ENCODE results near the gene LRP8.

LRP8 gene

DNA sequence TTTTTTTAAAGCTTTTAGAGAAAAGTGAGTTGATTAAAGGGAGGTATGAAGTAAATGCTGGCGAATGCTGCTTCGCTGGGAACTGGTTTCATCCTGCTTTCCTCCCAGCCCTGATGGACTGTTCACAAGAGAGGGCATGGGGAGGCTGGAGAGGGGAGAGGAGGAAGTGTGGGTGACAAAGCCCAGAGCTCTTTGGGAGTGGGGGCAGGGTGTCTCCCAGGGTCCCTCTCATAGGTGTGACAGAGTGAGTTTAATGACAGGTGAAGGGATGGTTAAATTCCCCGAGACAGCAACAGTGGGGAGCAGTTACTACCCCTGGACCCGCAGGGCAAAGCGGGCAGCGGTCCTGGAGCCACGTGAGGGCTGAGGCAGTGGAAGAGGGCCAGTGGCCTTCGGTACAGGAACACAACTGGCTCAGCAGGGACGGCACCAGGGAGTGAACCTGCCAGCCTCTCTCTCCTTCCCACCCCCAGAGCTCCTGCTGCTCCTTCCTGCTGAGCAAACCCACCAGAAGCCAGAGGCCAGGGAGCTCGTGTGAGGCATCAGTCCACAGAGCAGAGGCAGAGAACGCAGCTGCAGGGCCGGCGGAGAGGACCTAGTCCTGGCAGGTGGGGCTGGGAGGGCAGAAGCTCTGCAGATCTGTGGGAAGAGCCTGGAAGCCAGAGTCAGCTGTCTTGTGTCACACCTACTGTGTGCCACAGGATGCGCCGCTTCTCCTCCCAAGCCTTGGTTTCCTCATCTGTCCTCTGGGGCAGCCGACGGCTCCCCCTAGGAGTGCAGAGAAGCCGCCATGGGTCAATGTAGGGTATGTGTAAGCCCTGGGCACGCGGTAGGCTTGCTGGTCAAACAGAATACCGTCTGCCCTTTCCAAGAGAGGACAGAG is 20.9 kb upstream of the LRP8 start:
- Histone ChIP-seq H3K14ac (ENCODE audit: low read length) (peak overlapping the region; percentile 25), H3K27me3 (ENCODE audit: control insufficient read depth in 3 of 3, insufficient read depth in 3 of 3, low read depth in 1 of 3, low read length in 3 of 3) (peaks cover 0 to 14% (median 0%) of the 10 kb centered on the region in 3 experiments), H3K79me1 (ENCODE audit: low read depth, low read length) (no peaks in the 10 kb centered on the region), H2BK5ac (ENCODE audit: low read length) (no peak overlapping the region), H4K91ac (ENCODE audit: low read depth, low read length, poor library complexity) (no peak overlapping the region), H3K18ac (ENCODE audit: low read length) (peak overlapping the region; percentile 54), H4K8ac (ENCODE audit: low read depth, low read length) (no peak overlapping the region), H3K4me1 (ENCODE audit: control insufficient read depth in 2 of 2, insufficient read depth in 1 of 2, low read depth in 1 of 2, low read length in 2 of 2) (peaks cover 2 to 8% of the 10 kb centered on the region in 2 donors), H3K23ac (ENCODE audit: low read depth, low read length, poor library complexity) (no peak overlapping the region), H3K36me3 (replicated peaks in 1 of 2; ENCODE audit: control insufficient read depth in 2 of 2, insufficient read depth in 2 of 2, low read length in 2 of 2) (no peaks in the 10 kb centered on the region), H3K4me3 (ENCODE audit: low read length in 2 of 2) (peak overlapping the region in 1 of 2 donors; percentile 48), H3K4ac (ENCODE audit: low read length) (no peak overlapping the region), H2BK15ac (ENCODE audit: low read length) (peak overlapping the region; percentile 51), H3K9me3 (replicated peaks in 1 of 2; ENCODE audit: control insufficient read depth in 2 of 2, insufficient read depth in 1 of 2, low read depth in 1 of 2, low read length in 2 of 2) (no peaks in the 10 kb centered on the region), H3K27ac (replicated peaks; ENCODE audit: low read length) (no peak overlapping the region), H3K9ac (ENCODE audit: low read depth, low read length, poor library complexity) (no peak overlapping the region), H2AK5ac (ENCODE audit: low read depth, low read length) (peak overlapping the region; percentile 20), H2AFZ (ENCODE audit: low read length) (peak overlapping the region; percentile 81), H3K4me2 (ENCODE audit: insufficient read depth, low read length, poor library complexity, severe bottlenecking) (no peak overlapping the region), H2BK120ac (ENCODE audit: low read depth, low read length) (no peak overlapping the region), H2BK12ac (ENCODE audit: low read length) (no peak overlapping the region)
- WGBS, 2 donors (ENCODE audit: extremely low coverage in 2 of 2, insufficient read length in 2 of 2, insufficient replicate concordance in 1 of 2) = no CpG with 5 or more reads among the region's 21 CpGs
- DNase-seq (ENCODE audit: low spot score) = no peak

DNA sequence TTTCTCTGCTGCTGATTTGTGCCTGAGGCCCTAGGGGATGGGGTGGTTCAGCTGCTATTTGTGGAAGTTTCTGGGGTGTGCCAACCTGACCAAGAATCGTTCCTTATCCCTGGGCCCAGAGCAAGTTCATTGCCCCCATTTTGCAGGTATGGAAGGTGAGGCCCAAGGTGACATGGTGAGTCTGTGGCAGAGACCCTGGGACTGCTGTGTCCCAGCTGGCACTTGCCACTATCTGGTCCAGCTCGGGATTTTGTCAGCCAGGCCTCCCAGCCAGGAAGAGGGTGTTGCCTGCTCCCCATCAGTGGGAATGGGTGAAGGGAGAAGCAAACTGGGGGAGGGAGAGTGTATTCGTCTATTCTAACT is 18.9 kb upstream of the LRP8 start:
- Histone ChIP-seq H3K4ac (ENCODE audit: low read length) (no peak overlapping the region), H3K9me3 (replicated peaks in 1 of 2; ENCODE audit: control insufficient read depth in 2 of 2, insufficient read depth in 1 of 2, low read depth in 1 of 2, low read length in 2 of 2) (no peaks in the 10 kb centered on the region), H2BK5ac (ENCODE audit: low read length) (no peak overlapping the region), H3K36me3 (replicated peaks in 1 of 2; ENCODE audit: control insufficient read depth in 2 of 2, insufficient read depth in 2 of 2, low read length in 2 of 2) (no peaks in the 10 kb centered on the region), H3K4me2 (ENCODE audit: insufficient read depth, low read length, poor library complexity, severe bottlenecking) (no peak overlapping the region), H3K27me3 (ENCODE audit: control insufficient read depth in 3 of 3, insufficient read depth in 3 of 3, low read depth in 1 of 3, low read length in 3 of 3) (peaks cover 0 to 17% (median 0%) of the 10 kb centered on the region in 3 experiments), H3K14ac (ENCODE audit: low read length) (no peak overlapping the region), H3K27ac (replicated peaks; ENCODE audit: low read length) (no peak overlapping the region), H3K4me3 (ENCODE audit: low read length in 2 of 2) (no peak overlapping the region), H2AFZ (ENCODE audit: low read length) (no peak overlapping the region), H3K18ac (ENCODE audit: low read length) (no peak overlapping the region), H4K91ac (ENCODE audit: low read depth, low read length, poor library complexity) (no peak overlapping the region), H2BK12ac (ENCODE audit: low read length) (no peak overlapping the region), H2BK15ac (ENCODE audit: low read length) (no peak overlapping the region), H3K9ac (ENCODE audit: low read depth, low read length, poor library complexity) (no peak overlapping the region), H3K4me1 (ENCODE audit: control insufficient read depth in 2 of 2, insufficient read depth in 1 of 2, low read depth in 1 of 2, low read length in 2 of 2) (peaks cover 3 to 8% of the 10 kb centered on the region in 2 donors), H3K23ac (ENCODE audit: low read depth, low read length, poor library complexity) (no peak overlapping the region), H4K8ac (ENCODE audit: low read depth, low read length) (no peak overlapping the region), H2BK120ac (ENCODE audit: low read depth, low read length) (no peak overlapping the region), H3K79me1 (ENCODE audit: low read depth, low read length) (no peaks in the 10 kb centered on the region), H2AK5ac (ENCODE audit: low read depth, low read length) (no peak overlapping the region)
- no peak for DNase-seq (ENCODE audit: low spot score)
- no CpG with 5 or more reads among the region's 3 CpGs for WGBS, 2 donors (ENCODE audit: extremely low coverage in 2 of 2, insufficient read length in 2 of 2, insufficient replicate concordance in 1 of 2)

DNA sequence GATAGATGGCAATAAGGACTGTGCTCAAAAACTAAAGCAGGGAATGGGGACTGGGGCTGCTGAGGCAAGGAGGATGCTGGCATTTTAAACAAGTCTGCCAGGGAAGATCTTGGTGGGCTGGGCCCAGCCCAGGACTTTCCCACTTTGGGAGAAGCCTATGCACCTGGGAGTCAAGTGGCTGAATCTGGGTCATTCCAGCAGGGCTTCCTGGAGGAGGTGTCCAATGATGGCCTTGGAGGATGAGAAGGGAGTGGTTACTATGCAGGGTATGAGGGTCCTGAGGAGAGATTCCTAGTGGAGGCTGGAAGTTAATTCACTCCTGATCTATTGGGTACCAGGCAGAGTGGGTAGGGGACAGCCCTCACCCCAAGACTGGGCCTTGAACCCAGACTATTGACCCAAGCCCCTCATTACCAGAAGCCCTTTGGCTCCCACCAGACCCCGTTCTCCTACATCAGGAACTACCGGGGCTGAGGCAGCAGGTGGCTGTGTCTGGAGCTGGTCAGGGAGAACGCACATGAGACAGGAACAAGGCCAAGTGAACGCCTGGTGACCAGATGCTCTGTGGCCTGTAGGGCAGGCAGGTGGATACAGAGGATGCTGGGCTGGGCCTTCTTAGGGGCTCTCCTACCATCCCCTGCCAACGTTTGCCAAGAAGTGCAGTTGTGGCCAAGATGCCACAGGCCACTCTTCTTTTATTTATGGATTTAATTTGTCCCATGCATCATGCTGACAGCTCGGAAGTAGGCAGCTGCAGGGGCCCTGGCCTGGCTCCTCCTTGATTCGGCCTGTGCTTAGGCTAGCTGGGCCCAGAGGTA is 18.3 kb upstream of the LRP8 start:
- no peak overlapping the region for H3K18ac ChIP-seq (ENCODE audit: low read length)
- no peak for DNase-seq (ENCODE audit: low spot score)
- H3K4me3 ChIP-seq (ENCODE audit: low read length in 2 of 2) = no peak overlapping the region
- WGBS, 2 donors (ENCODE audit: extremely low coverage in 2 of 2, insufficient read length in 2 of 2, insufficient replicate concordance in 1 of 2) = no CpG with 5 or more reads among the region's 7 CpGs
- H3K4me2 ChIP-seq (ENCODE audit: insufficient read depth, low read length, poor library complexity, severe bottlenecking) = no peak overlapping the region
- no peak overlapping the region for H3K27ac ChIP-seq (replicated peaks; ENCODE audit: low read length)
- no peak overlapping the region for H4K8ac ChIP-seq (ENCODE audit: low read depth, low read length)
- peaks cover 0 to 17% (median 0%) of the 10 kb centered on the region in 3 experiments for H3K27me3 ChIP-seq (ENCODE audit: control insufficient read depth in 3 of 3, insufficient read depth in 3 of 3, low read depth in 1 of 3, low read length in 3 of 3)
- no peak overlapping the region for H4K91ac ChIP-seq (ENCODE audit: low read depth, low read length, poor library complexity)
- no peak overlapping the region for H2BK5ac ChIP-seq (ENCODE audit: low read length)
- H2BK120ac ChIP-seq (ENCODE audit: low read depth, low read length) = no peak overlapping the region
- no peak overlapping the region for H2BK12ac ChIP-seq (ENCODE audit: low read length)
- peaks cover 3 to 8% of the 10 kb centered on the region in 2 donors for H3K4me1 ChIP-seq (ENCODE audit: control insufficient read depth in 2 of 2, insufficient read depth in 1 of 2, low read depth in 1 of 2, low read length in 2 of 2)
- H3K36me3 ChIP-seq (replicated peaks in 1 of 2; ENCODE audit: control insufficient read depth in 2 of 2, insufficient read depth in 2 of 2, low read length in 2 of 2) = no peaks in the 10 kb centered on the region
- H2BK15ac ChIP-seq (ENCODE audit: low read length) = no peak overlapping the region
- no peaks in the 10 kb centered on the region for H3K9me3 ChIP-seq (replicated peaks in 1 of 2; ENCODE audit: control insufficient read depth in 2 of 2, insufficient read depth in 1 of 2, low read depth in 1 of 2, low read length in 2 of 2)
- H2AK5ac ChIP-seq (ENCODE audit: low read depth, low read length) = no peak overlapping the region
- no peak overlapping the region for H3K4ac ChIP-seq (ENCODE audit: low read length)
- H3K14ac ChIP-seq (ENCODE audit: low read length) = no peak overlapping the region
- no peak overlapping the region for H2AFZ ChIP-seq (ENCODE audit: low read length)
- H3K9ac ChIP-seq (ENCODE audit: low read depth, low read length, poor library complexity) = no peak overlapping the region
- H3K23ac ChIP-seq (ENCODE audit: low read depth, low read length, poor library complexity) = no peak overlapping the region
- no peaks in the 10 kb centered on the region for H3K79me1 ChIP-seq (ENCODE audit: low read depth, low read length)

Measured in neuronal stem cell (in vitro differentiated cells).